ENCODE measurements around the gene DDTL.
"Not testable (repeated sequence)": the region's sequence is repeated elsewhere in the genome, so short reads cannot be mapped to it uniquely, and the experiment has no call there.

Gene DDTL

GRCh38 chr22:23966568-23966967 is at the start of gene DDTL:
Gene DDTL (plus strand): TSS chr22:23966888. CDS start chr22:23966915, 27 bp downstream.
- FAIRE-seq = peak; percentile 5

GRCh38 chr22:23920267-23920611 is 46.4 kb upstream of the DDTL start:
- not testable (repeated sequence) for FAIRE-seq

- not testable (repeated sequence) for FAIRE-seq
Observed at GRCh38 chr22:23921586-23922201, 45.0 kb upstream of the DDTL start.

GRCh38 chr22:23922921-23923320 is 43.8 kb upstream of the DDTL start:
- FAIRE-seq = no peak

GRCh38 chr22:23925020-23925606 is 41.6 kb upstream of the DDTL start:
- no peak for FAIRE-seq

- no peak for FAIRE-seq
Observed at GRCh38 chr22:23926561-23926960, 40.1 kb upstream of the DDTL start.

- FAIRE-seq = no peak
Observed at GRCh38 chr22:23938328-23939016, 28.2 kb upstream of the DDTL start.

GRCh38 chr22:23939017-23939357 is 27.7 kb upstream of the DDTL start:
- no peak for FAIRE-seq

GRCh38 chr22:23940166-23940565 is 26.5 kb upstream of the DDTL start:
- FAIRE-seq = not testable (repeated sequence)

GRCh38 chr22:23947391-23947790 is 19.3 kb upstream of the DDTL start:
- not testable (repeated sequence) for FAIRE-seq

GRCh38 chr22:23949764-23950163 is 16.9 kb upstream of the DDTL start:
- FAIRE-seq = not testable (repeated sequence)

GRCh38 chr22:23951383-23951782 is 15.3 kb upstream of the DDTL start:
- FAIRE-seq = not testable (repeated sequence)

- FAIRE-seq = not testable (repeated sequence)
Observed at GRCh38 chr22:23952794-23953405, 13.8 kb upstream of the DDTL start.

GRCh38 chr22:23953485-23953884 is 13.2 kb upstream of the DDTL start:
- not testable (repeated sequence) for FAIRE-seq

GRCh38 chr22:23954193-23954990 is 12.3 kb upstream of the DDTL start:
- not testable (repeated sequence) for FAIRE-seq

- FAIRE-seq = not testable (repeated sequence)
Observed at GRCh38 chr22:23954991-23955305, 11.7 kb upstream of the DDTL start.

- FAIRE-seq = not testable (repeated sequence)
Observed at GRCh38 chr22:23955886-23956285, 10.8 kb upstream of the DDTL start.

- FAIRE-seq = not testable (repeated sequence)
Observed at GRCh38 chr22:23956301-23956900, 10.3 kb upstream of the DDTL start.

GRCh38 chr22:23961084-23961771 is 5.5 kb upstream of the DDTL start, which contains the start of gene GSTT2B:
Gene GSTT2B (minus strand): TSS chr22:23961195. CDS start chr22:23961131, 64 bp downstream.
- FAIRE-seq = not testable (repeated sequence)

GRCh38 chr22:23966094-23966493 is 594 bp upstream of the DDTL start:
- FAIRE-seq = not testable (repeated sequence)

GRCh38 chr22:23969071-23969470 is 2.4 kb downstream of the DDTL start:
- no peak for FAIRE-seq

GRCh38 chr22:23970201-23970641 is 3.5 kb downstream of the DDTL start:
- FAIRE-seq = no peak

Measured in colon (tissue), 2 donors.